Measurements from ENCODE around the gene JPH3.

GRCh38 chr16:87709677-87710076, 107.4 kb downstream of the JPH3 start:
- TF ChIP-seq GATA2 (IDR thresholded peaks at IDR 0.05; ENCODE audit: low read depth, low read length) (no peak), GATA3 (IDR thresholded peaks at IDR 0.05; ENCODE audit: low read depth, low read length) (no peak)

Data from SH-SY5Y (cell line).